Inferior parietal cortex (tissue), 1 donor: Measurements from ENCODE around the gene WDSUB1.

ENCODE experiments used
- DNase-seq: peaks from one replicate; pipeline ENCODE4 v3.0.0-alpha.2; 2016; ENCODE audit errors: extremely low spot score

WDSUB1 gene

GRCh38 chr2:159195697-159196096 is 90.8 kb downstream of the WDSUB1 start:
- DNase-seq = no peak

- DNase-seq = no peak
Observed at GRCh38 chr2:159194241-159194640, 92.3 kb downstream of the WDSUB1 start.

DNA sequence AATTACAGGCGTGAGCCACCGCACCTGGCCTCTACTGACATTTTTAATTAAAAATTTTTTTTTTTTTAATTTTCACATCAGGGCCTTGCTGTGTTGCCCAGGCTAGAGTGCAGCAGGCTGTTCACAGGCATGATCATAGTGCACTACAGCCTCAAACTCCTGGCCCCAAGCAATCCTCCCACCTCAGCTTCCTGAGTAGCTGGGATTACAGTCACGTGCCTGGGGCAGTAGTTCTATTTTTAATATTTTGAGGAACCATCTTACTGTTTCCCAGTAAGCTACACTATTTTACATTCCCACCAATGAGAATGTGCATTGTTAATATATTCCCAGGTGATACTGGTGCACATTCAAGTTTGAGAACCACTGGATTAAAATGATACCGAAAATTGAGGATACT is 92.7 kb downstream of the WDSUB1 start:
- no peak for DNase-seq

GRCh38 chr2:159192371-159192918 is 94.1 kb downstream of the WDSUB1 start:
- no peak for DNase-seq

GRCh38 chr2:159188449-159188848 is 98.1 kb downstream of the WDSUB1 start:
- no peak for DNase-seq

- DNase-seq = no peak
Observed at GRCh38 chr2:159187106-159187505, 99.4 kb downstream of the WDSUB1 start.

DNA sequence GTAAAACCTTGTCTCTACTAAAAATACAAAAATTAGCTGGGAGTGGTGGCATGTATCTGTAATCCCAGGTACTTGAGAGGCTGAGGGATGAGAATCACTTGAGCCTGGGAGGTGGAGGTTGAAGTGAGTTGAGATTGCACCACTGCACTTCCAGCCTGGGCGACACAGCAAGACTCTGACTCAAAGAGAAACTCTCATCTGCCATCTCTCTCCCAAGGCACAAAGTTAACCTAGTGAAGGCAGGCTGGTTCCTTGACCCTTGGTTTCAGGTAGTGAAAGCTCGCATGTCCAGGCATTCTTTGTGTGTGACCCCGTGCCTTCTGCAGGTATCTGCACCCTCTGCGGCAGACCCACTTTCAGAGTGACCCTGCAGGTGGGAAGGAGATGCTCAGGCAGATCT is 100.0 kb downstream of the WDSUB1 start:
- DNase-seq = no peak
